CD4-positive, alpha-beta T cell treated with Interleukin-21 for 1 hour (primary cell): ENCODE data around the gene COL24A1.
A peak's percentile ranks its signal among the peaks of the same experiment; 100 is the strongest.
"Not testable (repeated sequence)": the region's sequence is repeated elsewhere in the genome, so short reads cannot be mapped to it uniquely, and the experiment has no call there.

ENCODE experiments used
- DNase-seq: peaks from one replicate; pipeline ENCODE4 v3.0.0-alpha.2; 2020

Gene COL24A1

GRCh38 chr1:85762804-85763203 is 393.8 kb downstream of the COL24A1 start:
- DNase-seq, result no peak

GRCh38 chr1:85756864-85757263 is 399.7 kb downstream of the COL24A1 start:
- DNase-seq, result no peak

GRCh38 chr1:85748120-85748519 is 408.5 kb downstream of the COL24A1 start:
- DNase-seq, result no peak

GRCh38 chr1:85746777-85747176 is 409.8 kb downstream of the COL24A1 start:
- DNase-seq, result no peak

GRCh38 chr1:85743814-85744213 is 412.8 kb downstream of the COL24A1 start:
- DNase-seq, result no peak

GRCh38 chr1:85734931-85735330 is 421.6 kb downstream of the COL24A1 start:
- DNase-seq, result no peak

- no peak for DNase-seq
Observed at GRCh38 chr1:85718678-85719340, 437.8 kb downstream of the COL24A1 start.

GRCh38 chr1:85714418-85715114 is 442.0 kb downstream of the COL24A1 start:
- DNase-seq, result not testable (repeated sequence)

- no peak for DNase-seq
Observed at GRCh38 chr1:85708829-85709227, 447.7 kb downstream of the COL24A1 start.

- peak; percentile 92 for DNase-seq
Observed at GRCh38 chr1:85707990-85708828, 448.4 kb downstream of the COL24A1 start, which contains the start of gene ZNHIT6. Gene ZNHIT6, minus strand, starts transcription at chr1:85708433. Its CDS starts 149 bp downstream, at chr1:85708284.

- no peak for DNase-seq
Observed at GRCh38 chr1:85707267-85707989, 449.1 kb downstream of the COL24A1 start.

GRCh38 chr1:85705940-85706339 is 450.6 kb downstream of the COL24A1 start:
- DNase-seq, result no peak

GRCh38 chr1:85700422-85700821 is 456.1 kb downstream of the COL24A1 start:
- DNase-seq, result no peak

GRCh38 chr1:85697895-85698294 is 458.7 kb downstream of the COL24A1 start:
- DNase-seq, result no peak

- no peak for DNase-seq
Observed at GRCh38 chr1:85692730-85693314, 463.8 kb downstream of the COL24A1 start.

GRCh38 chr1:85689775-85690404 is 466.7 kb downstream of the COL24A1 start:
- DNase-seq, result no peak

- DNase-seq, result no peak
Observed at GRCh38 chr1:85683292-85684025, 473.1 kb downstream of the COL24A1 start.

- no peak for DNase-seq
Observed at GRCh38 chr1:85681087-85681486, 475.5 kb downstream of the COL24A1 start.
